OCI-LY7 (cell line): ENCODE results near the gene KCNJ12.

ENCODE experiments used
- EZH2phosphoT487 ChIP-seq: fragments of 200-600 bp; sonication (generic); IDR thresholded peaks from 2 replicates; pipeline ENCODE4 v1.6.1; 2018; ENCODE audit warnings: low read depth, borderline replicate concordance, mild to moderate bottlenecking, mixed run types, antibody characterized with exemption, low read length, moderate library complexity, mixed read lengths
- TF ChIP-seq, protein P1 (sequence below): fragments of 200-600 bp; sonication (generic); conservative IDR thresholded peaks from 2 replicates; pipeline ENCODE4 v1.5.1; 2014; ENCODE audit warnings: mild to moderate bottlenecking, antibody characterized with exemption, low read length, moderate library complexity, mixed read lengths

DNA sequence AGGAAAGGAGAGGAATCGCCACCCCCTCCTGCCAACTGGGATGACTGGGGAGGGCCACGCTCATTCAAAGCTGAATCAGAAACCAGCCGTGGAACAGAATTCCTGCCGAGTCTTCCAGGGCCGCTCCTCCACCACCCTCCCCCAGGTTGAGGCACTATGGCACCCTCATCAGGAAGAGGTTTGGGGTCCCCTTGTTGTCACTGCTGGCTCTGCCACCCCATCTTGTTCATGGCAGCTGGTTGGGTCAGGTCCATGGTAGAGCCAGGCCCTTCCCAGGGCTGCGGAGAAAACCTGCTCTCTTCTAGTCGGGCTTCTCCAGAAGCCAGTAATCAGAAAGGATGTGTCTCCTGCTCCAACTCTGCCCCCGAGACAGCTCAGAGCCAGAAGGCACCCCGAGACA, 41.8 kb downstream of the KCNJ12 start:
- no peak for TF ChIP-seq EZH2phosphoT487
- TF ChIP-seq, protein P1, sequence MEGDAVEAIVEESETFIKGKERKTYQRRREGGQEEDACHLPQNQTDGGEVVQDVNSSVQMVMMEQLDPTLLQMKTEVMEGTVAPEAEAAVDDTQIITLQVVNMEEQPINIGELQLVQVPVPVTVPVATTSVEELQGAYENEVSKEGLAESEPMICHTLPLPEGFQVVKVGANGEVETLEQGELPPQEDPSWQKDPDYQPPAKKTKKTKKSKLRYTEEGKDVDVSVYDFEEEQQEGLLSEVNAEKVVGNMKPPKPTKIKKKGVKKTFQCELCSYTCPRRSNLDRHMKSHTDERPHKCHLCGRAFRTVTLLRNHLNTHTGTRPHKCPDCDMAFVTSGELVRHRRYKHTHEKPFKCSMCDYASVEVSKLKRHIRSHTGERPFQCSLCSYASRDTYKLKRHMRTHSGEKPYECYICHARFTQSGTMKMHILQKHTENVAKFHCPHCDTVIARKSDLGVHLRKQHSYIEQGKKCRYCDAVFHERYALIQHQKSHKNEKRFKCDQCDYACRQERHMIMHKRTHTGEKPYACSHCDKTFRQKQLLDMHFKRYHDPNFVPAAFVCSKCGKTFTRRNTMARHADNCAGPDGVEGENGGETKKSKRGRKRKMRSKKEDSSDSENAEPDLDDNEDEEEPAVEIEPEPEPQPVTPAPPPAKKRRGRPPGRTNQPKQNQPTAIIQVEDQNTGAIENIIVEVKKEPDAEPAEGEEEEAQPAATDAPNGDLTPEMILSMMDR: no peak
